Subcutaneous adipose tissue (tissue), 4 donors: ENCODE results near the gene GRID1. TPM values are rescaled to one million over a fixed set of nuclear protein-coding genes. Genes with fewer than 3 reads are reported as not detected.

Experiments
- total RNA-seq, 4 donors: library from RNA; depleted of rRNA; stranded (reverse); fragments of >200 nt; gene quantifications; one replicate each; pipeline ENCODE4 v1.1.0, GENCODE V29; 2016
- TF ChIP-seq, protein P1 (sequence below): fragments of 450-650 bp; IDR thresholded peaks from one replicate; pipeline ENCODE4 v1.5.1; 2016; ENCODE audit warnings: low read depth, mild to moderate bottlenecking, control low read depth, antibody characterized with exemption, moderate library complexity

Gene GRID1
- total RNA-seq, 4 donors from 2014 or later: 0.49 to 2.0 (median 1.1) TPM

- TF ChIP-seq, protein P1, sequence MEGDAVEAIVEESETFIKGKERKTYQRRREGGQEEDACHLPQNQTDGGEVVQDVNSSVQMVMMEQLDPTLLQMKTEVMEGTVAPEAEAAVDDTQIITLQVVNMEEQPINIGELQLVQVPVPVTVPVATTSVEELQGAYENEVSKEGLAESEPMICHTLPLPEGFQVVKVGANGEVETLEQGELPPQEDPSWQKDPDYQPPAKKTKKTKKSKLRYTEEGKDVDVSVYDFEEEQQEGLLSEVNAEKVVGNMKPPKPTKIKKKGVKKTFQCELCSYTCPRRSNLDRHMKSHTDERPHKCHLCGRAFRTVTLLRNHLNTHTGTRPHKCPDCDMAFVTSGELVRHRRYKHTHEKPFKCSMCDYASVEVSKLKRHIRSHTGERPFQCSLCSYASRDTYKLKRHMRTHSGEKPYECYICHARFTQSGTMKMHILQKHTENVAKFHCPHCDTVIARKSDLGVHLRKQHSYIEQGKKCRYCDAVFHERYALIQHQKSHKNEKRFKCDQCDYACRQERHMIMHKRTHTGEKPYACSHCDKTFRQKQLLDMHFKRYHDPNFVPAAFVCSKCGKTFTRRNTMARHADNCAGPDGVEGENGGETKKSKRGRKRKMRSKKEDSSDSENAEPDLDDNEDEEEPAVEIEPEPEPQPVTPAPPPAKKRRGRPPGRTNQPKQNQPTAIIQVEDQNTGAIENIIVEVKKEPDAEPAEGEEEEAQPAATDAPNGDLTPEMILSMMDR: no peak
These were observed 184.0 kb downstream of the GRID1 start for GRCh38 chr10:86182595-86182994.

- TF ChIP-seq, protein P1: no peak
These were observed 184.4 kb downstream of the GRID1 start for GRCh38 chr10:86182150-86182549.

DNA sequence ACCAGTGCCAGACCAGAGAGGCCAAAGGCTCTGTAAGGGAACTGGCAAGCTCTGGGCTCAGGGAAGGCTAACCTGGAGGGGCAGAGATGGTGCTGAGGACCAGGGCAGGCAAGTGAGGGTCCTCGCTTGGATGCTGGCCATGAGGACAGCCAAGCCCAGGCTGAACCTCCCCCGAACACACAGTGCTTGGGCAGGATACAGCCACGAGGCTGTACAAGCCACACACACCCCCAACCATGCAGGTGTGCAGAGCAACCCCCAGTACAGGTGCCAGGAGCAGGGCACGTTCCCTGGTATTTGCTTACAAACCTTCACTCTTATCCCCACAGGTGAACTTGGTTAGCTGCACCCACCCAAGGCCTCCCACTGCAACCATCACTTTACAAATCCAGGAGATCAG, 185.7 kb downstream of the GRID1 start:
- TF ChIP-seq, protein P1: no peak

DNA sequence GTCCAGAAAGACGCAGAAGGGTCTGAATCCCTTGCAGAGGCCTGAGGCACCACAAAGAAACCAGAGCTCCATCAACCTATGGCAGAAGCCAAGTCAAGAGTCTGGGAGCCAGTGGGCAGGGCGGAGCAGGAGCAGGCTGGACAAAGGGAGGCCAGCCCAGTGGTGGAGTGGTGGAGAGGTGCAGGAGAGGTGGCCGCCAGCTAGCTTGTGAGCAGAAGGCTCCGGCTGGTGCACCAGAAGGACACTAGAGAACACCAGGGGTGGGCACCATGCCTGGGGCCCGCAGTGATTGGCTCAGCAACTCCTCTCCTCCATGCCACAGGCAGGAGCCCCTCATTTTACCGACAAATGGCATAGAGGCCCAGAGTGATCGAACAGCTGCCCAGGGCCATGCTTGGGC, 186.6 kb downstream of the GRID1 start:
- TF ChIP-seq, protein P1: no peak

DNA sequence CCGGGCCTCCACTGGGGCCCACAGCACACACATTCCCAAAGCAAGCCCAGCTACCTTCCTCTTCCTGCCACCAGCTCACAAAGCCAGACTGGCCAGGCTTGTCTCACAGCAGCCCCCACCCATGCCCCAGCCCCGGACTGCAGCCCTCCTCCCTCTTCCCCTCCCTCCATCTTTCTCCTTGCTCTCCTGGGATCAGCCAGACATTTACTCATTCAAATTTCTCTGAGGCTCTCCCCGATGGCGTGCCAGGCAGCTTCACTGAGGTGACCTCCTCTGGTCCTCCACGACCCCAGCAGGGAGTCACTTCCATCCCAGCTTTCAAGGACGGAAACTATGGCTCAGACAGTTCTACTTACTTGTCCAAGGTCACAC, 187.5 kb downstream of the GRID1 start:
- TF ChIP-seq, protein P1: no peak

- TF ChIP-seq, protein P1: no peak
These were observed 188.0 kb downstream of the GRID1 start for GRCh38 chr10:86178401-86179152.

DNA sequence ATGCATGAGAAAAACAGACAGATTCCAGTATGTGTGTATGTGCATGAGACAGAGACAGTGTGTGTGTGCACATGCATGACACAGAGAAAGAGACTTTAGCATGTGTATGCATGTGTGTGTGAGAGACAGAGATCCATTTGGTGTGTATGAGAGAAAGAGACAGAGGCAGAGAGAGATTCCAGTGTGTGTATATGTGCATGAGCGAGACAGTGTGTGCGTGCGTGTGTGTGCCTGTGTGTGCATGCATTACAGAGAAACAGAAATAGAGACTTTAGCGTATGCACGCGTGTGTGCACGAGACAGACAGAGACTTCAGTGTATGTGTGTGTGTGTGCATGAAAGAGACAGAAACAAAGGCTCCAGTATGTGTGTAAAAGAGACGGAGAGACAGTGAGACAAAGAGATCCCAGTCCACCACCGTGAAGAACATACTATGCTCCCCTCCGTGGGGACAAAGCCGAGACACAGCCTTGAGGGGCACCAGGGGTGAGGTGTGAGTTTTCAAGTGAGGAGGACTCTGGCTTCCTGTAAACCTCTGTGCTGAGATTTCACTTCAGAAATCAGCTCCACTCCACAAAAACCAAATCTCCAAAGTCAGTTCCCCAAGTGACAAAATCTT, 188.9 kb downstream of the GRID1 start:
- TF ChIP-seq, protein P1: no peak
